Measurements from ENCODE around the gene SEMA5B.

The SEMA5B gene

DNA sequence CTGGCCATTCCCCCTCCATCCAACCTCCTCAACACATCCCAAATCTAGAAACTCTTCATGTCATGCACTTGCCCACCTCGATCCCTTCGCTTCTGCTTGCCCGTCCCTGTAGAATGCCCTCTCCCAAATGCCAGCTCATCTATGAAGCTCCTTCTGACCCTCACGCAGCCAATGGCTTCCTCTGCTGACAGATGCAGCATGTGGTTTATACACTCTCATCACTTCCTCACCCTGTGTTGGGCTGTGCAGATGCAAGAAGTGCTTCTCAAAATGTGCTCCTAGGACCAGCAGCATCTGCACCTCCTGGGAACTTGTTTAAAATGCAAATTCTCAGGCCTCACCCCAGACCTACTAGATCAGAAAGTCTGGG, 51.7 kb downstream of the SEMA5B start:
- H3K27ac ChIP-seq, result no peak overlapping the region
- H3K36me3 ChIP-seq, result no peaks in the 10 kb centered on the region
- H3K27me3 ChIP-seq, result peaks cover 23% of the 10 kb centered on the region
- H3K4me1 ChIP-seq (ENCODE audit: control insufficient read depth in 1 of 2, insufficient read depth in 1 of 2, low read depth in 1 of 2, low read length in 1 of 2), result no peaks in the 10 kb centered on the region
- TF ChIP-seq, protein P1, sequence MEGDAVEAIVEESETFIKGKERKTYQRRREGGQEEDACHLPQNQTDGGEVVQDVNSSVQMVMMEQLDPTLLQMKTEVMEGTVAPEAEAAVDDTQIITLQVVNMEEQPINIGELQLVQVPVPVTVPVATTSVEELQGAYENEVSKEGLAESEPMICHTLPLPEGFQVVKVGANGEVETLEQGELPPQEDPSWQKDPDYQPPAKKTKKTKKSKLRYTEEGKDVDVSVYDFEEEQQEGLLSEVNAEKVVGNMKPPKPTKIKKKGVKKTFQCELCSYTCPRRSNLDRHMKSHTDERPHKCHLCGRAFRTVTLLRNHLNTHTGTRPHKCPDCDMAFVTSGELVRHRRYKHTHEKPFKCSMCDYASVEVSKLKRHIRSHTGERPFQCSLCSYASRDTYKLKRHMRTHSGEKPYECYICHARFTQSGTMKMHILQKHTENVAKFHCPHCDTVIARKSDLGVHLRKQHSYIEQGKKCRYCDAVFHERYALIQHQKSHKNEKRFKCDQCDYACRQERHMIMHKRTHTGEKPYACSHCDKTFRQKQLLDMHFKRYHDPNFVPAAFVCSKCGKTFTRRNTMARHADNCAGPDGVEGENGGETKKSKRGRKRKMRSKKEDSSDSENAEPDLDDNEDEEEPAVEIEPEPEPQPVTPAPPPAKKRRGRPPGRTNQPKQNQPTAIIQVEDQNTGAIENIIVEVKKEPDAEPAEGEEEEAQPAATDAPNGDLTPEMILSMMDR (IDR thresholded peaks at IDR 0.05), result no peak
- H3K4me3 ChIP-seq (ENCODE audit: low read depth in 1 of 2, low read length in 1 of 2), result no peak overlapping the region
- H3K9me3 ChIP-seq, result no peaks in the 10 kb centered on the region

DNA sequence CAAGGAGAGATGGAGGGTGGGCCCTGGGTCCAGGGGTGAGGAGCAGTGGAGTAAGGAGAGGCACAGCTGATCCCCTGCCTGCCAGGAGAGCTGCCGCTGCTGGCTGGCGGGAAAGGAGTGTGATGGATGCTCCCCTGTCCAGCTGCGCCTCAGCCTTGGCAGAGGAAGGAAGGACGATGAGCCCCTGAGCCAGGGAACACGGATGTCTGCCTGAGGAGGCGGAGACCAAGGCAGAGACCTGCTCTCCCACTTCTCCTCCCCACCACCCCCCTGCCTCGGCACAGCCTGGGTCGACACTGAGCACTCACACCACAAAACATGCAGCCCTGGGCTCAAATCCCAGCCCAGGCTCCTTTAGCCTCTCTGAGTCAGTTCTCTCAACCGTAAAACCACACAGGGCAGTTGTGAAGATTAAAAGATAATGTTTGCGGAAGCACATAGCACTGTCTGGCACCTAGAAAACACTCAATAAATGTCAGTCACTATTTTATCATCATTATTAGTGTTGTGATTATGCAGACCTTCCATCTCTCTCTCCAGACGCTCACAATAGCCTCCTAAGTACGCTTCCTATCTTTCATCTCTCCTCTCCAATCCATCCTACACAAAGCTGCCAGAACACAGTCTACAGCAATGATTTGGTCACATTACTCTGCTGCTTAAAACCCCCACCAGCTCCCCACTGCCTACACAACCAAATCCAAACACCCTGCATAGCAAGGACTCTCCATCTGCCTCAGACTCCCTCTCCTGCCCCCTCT, 52.2 kb downstream of the SEMA5B start:
- Histone ChIP-seq H3K27ac (no peak overlapping the region), H3K9me3 (no peaks in the 10 kb centered on the region), H3K27me3 (peaks cover 23% of the 10 kb centered on the region), H3K4me1 (ENCODE audit: control insufficient read depth in 1 of 2, insufficient read depth in 1 of 2, low read depth in 1 of 2, low read length in 1 of 2) (no peaks in the 10 kb centered on the region), H3K4me3 (ENCODE audit: low read depth in 1 of 2, low read length in 1 of 2) (no peak overlapping the region), H3K36me3 (no peaks in the 10 kb centered on the region)
- TF ChIP-seq, protein P1 (IDR thresholded peaks at IDR 0.05), result no peak

DNA sequence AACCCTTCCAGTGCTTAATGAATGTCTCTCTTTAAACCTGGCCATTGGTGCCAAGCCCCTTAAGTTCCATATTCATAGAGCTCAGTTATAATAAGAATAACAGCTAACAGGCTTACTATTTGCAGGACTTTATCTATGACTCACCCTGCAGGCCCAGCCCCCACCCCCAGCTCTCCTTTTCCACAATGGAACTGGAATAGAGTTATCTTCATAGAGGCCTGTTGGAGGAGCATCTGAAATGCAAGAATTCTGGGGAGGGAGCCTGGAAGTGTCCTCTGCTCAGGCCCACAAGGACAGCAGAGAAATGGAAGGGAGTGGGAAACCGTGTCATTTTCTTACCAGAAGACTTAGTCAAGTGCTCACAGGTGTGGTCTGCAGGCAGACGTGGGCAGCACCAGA, 52.8 kb downstream of the SEMA5B start:
- TF ChIP-seq, protein P1 (IDR thresholded peaks at IDR 0.05), result no peak
- Histone ChIP-seq H3K4me3 (ENCODE audit: low read depth in 1 of 2, low read length in 1 of 2) (no peak overlapping the region), H3K4me1 (ENCODE audit: control insufficient read depth in 1 of 2, insufficient read depth in 1 of 2, low read depth in 1 of 2, low read length in 1 of 2) (no peaks in the 10 kb centered on the region), H3K27ac (no peak overlapping the region), H3K36me3 (no peaks in the 10 kb centered on the region), H3K9me3 (no peaks in the 10 kb centered on the region), H3K27me3 (peaks cover 23% of the 10 kb centered on the region)

DNA sequence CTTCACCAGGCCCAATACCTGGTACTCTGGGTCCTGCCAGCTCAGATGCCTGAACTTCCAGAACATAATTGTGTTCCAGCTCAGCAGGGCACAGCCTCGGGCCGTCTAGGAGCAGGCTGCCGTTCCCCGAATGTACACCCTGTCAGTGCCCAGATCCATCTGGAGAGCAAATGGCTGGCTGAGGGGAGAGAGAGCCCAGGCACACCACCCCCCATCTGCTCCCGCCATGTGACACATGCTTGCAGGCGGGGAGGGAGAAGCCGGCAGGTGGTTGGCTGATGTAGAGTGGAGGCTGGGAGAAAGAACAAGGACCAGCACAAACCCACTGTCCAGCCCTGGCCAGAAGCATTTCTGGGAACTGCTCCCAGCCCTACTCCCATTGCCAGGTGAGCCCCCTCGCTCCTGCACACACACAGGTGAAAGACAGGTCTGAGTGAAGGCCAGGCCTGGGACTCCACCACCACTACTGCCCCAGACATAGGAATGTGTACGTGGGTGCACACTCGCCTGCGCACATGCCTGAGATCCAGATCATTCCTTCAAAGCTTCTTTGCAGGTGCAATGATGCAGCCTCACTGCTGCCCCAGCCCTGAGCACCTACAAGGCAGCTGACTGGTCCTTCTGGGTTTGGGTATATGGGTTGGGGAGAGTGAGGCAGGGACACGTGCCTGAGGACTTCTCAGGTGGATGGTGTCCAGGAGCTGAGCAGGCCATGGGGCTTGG, 53.5 kb downstream of the SEMA5B start:
- Histone ChIP-seq H3K9me3 (no peaks in the 10 kb centered on the region), H3K27me3 (peaks cover 26% of the 10 kb centered on the region)

DNA sequence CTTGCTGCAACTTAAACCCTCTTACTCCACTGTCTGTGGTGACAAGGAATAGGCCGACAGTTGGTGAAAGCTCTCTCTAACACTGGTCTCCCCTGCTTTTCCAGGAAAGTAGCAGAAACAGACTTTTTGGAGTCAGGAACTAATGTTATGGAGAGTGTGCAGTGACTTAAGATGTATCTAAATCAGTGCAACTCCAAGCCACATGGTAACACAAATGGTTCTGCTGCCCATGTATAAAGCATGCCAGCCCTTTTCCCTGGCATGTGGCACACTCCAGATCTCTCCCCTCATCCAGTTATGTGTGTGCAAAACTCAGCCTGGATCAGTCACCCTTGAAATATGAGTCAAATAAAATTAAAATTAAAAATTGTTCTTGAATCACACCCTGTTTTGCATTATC, 55.4 kb downstream of the SEMA5B start:
- TF ChIP-seq, protein P1 (IDR thresholded peaks at IDR 0.05), result no peak
- H3K4me3 ChIP-seq (ENCODE audit: low read depth in 1 of 2, low read length in 1 of 2), result no peak overlapping the region
- H3K27me3 ChIP-seq, result peaks cover 26% of the 10 kb centered on the region
- no peak overlapping the region for H3K27ac ChIP-seq
- no peaks in the 10 kb centered on the region for H3K9me3 ChIP-seq
- H3K4me1 ChIP-seq (ENCODE audit: control insufficient read depth in 1 of 2, insufficient read depth in 1 of 2, low read depth in 1 of 2, low read length in 1 of 2), result no peaks in the 10 kb centered on the region
- no peaks in the 10 kb centered on the region for H3K36me3 ChIP-seq

More for the DNA sequence above, 53.5 kb downstream of the SEMA5B start:
- TF ChIP-seq, protein P1 (IDR thresholded peaks at IDR 0.05), result no peak
- no peaks in the 10 kb centered on the region for H3K36me3 ChIP-seq
- H3K27ac ChIP-seq, result no peak overlapping the region
- no peaks in the 10 kb centered on the region for H3K4me1 ChIP-seq (ENCODE audit: control insufficient read depth in 1 of 2, insufficient read depth in 1 of 2, low read depth in 1 of 2, low read length in 1 of 2)
- H3K4me3 ChIP-seq (ENCODE audit: low read depth in 1 of 2, low read length in 1 of 2), result no peak overlapping the region

Data from neutrophil (primary cell).